Fibroblast of lung (primary cell): Measurements from ENCODE around the gene COG2. TPM values are rescaled to one million over a fixed set of nuclear protein-coding genes. Genes with fewer than 3 reads are reported as not detected.

Source experiments
- DNase-seq, 2 donors: peaks; one replicate each; pipeline versions ENCODE4 v3.0.0 to v3.0.0-alpha.2; 2010; ENCODE audit warnings: low read depth in 2 of 2
- H2AFZ ChIP-seq: 2 replicates; pipeline ENCODE4 v1.5.1; 2012; ENCODE audit warnings: low read length, control low read depth, inconsistent platforms
- H3K27ac ChIP-seq: 2 replicates; pipeline ENCODE4 v1.5.1; 2011; ENCODE audit warnings: low read length, control low read depth; ENCODE audit not compliant: insufficient read depth
- H3K27me3 ChIP-seq: 2 replicates; pipeline ENCODE4 v1.5.1; 2011; ENCODE audit warnings: mild to moderate bottlenecking, low read length; ENCODE audit not compliant: control insufficient read depth, insufficient read depth
- H3K36me3 ChIP-seq: 2 replicates; pipeline ENCODE4 v1.5.1; 2011; ENCODE audit warnings: low read length; ENCODE audit not compliant: control insufficient read depth, insufficient read depth
- H3K4me1 ChIP-seq: 2 replicates; pipeline ENCODE4 v1.5.1; 2011; ENCODE audit warnings: low read length; ENCODE audit not compliant: control insufficient read depth, insufficient read depth; ENCODE audit errors: extremely low read depth
- H3K4me2 ChIP-seq: 2 replicates; pipeline ENCODE4 v1.5.1; 2011; ENCODE audit warnings: low read length, control low read depth; ENCODE audit not compliant: insufficient read depth; ENCODE audit errors: extremely low read depth
- H3K4me3 ChIP-seq, 4 experiments: fragments of 200-600 bp in 1 of 4; sonication (generic) in 1 of 4; replicated peaks in 1 of 4; 2 replicates each; pipeline ENCODE4 v1.5.1; 2011 to 2016; ENCODE audit warnings: low read length in 4 of 4, low read depth in 3 of 4, mild to moderate bottlenecking in 3 of 4, control low read depth in 2 of 4, inconsistent platforms in 1 of 4, mixed read lengths in 1 of 4; ENCODE audit not compliant: insufficient read depth in 1 of 4; ENCODE audit errors: control extremely low read depth in 1 of 4
- H3K79me2 ChIP-seq: 2 replicates; pipeline ENCODE4 v1.5.1; 2012; ENCODE audit warnings: mild to moderate bottlenecking, low read length, inconsistent platforms; ENCODE audit not compliant: control insufficient read depth, insufficient read depth
- H3K9ac ChIP-seq: 2 replicates; pipeline ENCODE4 v1.5.1; 2011; ENCODE audit warnings: mild to moderate bottlenecking, low read length, control low read depth; ENCODE audit not compliant: insufficient read depth
- H3K9me3 ChIP-seq: 2 replicates; pipeline ENCODE4 v1.5.1; 2012; ENCODE audit warnings: low read depth, low read length; ENCODE audit not compliant: control insufficient read depth, insufficient read depth
- H4K20me1 ChIP-seq: 2 replicates; pipeline ENCODE4 v1.5.1; 2011; ENCODE audit warnings: low read length; ENCODE audit not compliant: control insufficient read depth, insufficient read depth; ENCODE audit errors: extremely low read depth
- EZH2 ChIP-seq: IDR thresholded peaks from 2 replicates; pipeline ENCODE4 v1.5.1; 2012; ENCODE audit warnings: low read length, control low read depth, mild to moderate bottlenecking; ENCODE audit errors: missing control alignments
- polyA plus RNA-seq, 2 donors: library from polyadenylated mRNA; depleted of rRNA in 1 of 2; stranded (reverse) in 1 of 2; unstranded in 1 of 2; fragments of >200 nt; gene quantifications; 2 replicates each; pipeline ENCODE4 v1.2.1, GENCODE V29; 2011 to 2012; ENCODE audit warnings: missing spikeins in 1 of 2
- total RNA-seq: library from RNA; depleted of rRNA; stranded (reverse); fragments of >200 nt; gene quantifications from 2 replicates; pipeline ENCODE4 v1.2.1, GENCODE V29; 2014
- TF ChIP-seq, protein P1 (sequence below), 2 donors: IDR thresholded peaks in 1 of 2; conservative IDR thresholded peaks in 1 of 2; 1 replicate in 1 of 2; 2 replicates in 1 of 2; pipeline ENCODE4 v1.5.1; 2011 to 2012; ENCODE audit warnings: low read length in 2 of 2, control low read depth in 1 of 2, inconsistent platforms in 1 of 2, low read depth in 1 of 2, mild to moderate bottlenecking in 1 of 2

Gene COG2
- total and polyA plus RNA-seq, 2 donors (not counting 1 experiment from before 2014, with no cell fraction given) = 15.4 to 21.5 TPM

DNA sequence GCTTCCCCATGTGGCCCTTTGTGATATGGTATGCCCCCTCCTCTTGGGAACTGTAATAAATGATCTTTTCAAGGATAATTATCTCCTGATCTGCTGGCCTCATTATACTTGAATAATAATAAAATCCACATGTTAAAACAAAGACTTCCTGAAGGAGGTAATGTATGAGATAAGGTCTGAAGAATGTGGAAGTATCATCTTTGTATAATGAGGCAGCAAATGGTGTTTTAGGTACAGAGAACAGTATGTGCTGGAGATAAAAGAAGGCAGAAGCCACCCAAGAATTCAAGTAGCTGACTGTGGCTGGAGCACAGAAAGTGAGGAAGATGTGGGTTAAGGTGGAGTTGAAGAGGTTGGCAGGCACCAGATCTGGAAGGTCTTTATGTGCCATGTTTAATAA lies 12.8 kb upstream of the COG2 start:
- Histone ChIP-seq H3K4me1 (no peaks in the 10 kb centered on the region), H4K20me1 (no peaks in the 10 kb centered on the region), H2AFZ (no peak overlapping the region), H3K27me3 (no peaks in the 10 kb centered on the region), H3K27ac (no peak overlapping the region), H3K4me3 (no peak overlapping the region), H3K9ac (no peak overlapping the region), H3K4me2 (no peak overlapping the region), H3K9me3 (no peaks in the 10 kb centered on the region), H3K36me3 (no peaks in the 10 kb centered on the region), H3K79me2 (no peaks in the 10 kb centered on the region)
- TF ChIP-seq EZH2 = no peak
- TF ChIP-seq, protein P1, sequence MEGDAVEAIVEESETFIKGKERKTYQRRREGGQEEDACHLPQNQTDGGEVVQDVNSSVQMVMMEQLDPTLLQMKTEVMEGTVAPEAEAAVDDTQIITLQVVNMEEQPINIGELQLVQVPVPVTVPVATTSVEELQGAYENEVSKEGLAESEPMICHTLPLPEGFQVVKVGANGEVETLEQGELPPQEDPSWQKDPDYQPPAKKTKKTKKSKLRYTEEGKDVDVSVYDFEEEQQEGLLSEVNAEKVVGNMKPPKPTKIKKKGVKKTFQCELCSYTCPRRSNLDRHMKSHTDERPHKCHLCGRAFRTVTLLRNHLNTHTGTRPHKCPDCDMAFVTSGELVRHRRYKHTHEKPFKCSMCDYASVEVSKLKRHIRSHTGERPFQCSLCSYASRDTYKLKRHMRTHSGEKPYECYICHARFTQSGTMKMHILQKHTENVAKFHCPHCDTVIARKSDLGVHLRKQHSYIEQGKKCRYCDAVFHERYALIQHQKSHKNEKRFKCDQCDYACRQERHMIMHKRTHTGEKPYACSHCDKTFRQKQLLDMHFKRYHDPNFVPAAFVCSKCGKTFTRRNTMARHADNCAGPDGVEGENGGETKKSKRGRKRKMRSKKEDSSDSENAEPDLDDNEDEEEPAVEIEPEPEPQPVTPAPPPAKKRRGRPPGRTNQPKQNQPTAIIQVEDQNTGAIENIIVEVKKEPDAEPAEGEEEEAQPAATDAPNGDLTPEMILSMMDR (conservative IDR thresholded peaks at IDR 0.05 in 1 of 2, IDR thresholded peaks at IDR 0.05 in 1 of 2; ENCODE audit: low read depth in 1 of 2, low read length in 2 of 2) = no peak
- peak in 1 of 2 donors; percentile 8 for DNase-seq

DNA sequence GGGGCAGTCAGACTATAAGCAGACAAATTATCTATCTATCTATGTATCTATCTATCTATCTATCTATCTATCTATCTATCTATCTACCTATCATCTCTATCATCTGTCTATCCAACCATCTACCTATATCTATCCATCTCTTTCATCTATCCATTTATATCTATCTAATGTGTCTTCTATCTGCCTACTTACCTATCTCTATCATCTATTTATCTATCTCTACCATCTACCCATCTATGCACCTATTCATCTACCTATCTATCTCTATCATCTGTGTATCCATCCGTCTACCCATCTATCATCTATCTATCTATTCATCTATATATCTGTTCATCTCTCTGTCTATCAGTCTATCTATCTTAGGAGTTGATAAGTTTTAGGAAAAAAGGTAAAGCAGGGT lies 10.8 kb upstream of the COG2 start:
- H3K4me1 ChIP-seq = no peaks in the 10 kb centered on the region
- H3K4me3 ChIP-seq = no peak overlapping the region
- no peak for DNase-seq
- no peak for TF ChIP-seq EZH2
- TF ChIP-seq, protein P1 (conservative IDR thresholded peaks at IDR 0.05 in 1 of 2, IDR thresholded peaks at IDR 0.05 in 1 of 2; ENCODE audit: low read depth in 1 of 2, low read length in 2 of 2) = no peak
- H3K9ac ChIP-seq = no peak overlapping the region
- H3K27me3 ChIP-seq = no peaks in the 10 kb centered on the region
- no peaks in the 10 kb centered on the region for H4K20me1 ChIP-seq
- no peak overlapping the region for H3K4me2 ChIP-seq
- H3K27ac ChIP-seq = no peak overlapping the region
- H3K36me3 ChIP-seq = no peaks in the 10 kb centered on the region
- no peak overlapping the region for H2AFZ ChIP-seq
- H3K79me2 ChIP-seq = no peaks in the 10 kb centered on the region
- no peaks in the 10 kb centered on the region for H3K9me3 ChIP-seq

DNA sequence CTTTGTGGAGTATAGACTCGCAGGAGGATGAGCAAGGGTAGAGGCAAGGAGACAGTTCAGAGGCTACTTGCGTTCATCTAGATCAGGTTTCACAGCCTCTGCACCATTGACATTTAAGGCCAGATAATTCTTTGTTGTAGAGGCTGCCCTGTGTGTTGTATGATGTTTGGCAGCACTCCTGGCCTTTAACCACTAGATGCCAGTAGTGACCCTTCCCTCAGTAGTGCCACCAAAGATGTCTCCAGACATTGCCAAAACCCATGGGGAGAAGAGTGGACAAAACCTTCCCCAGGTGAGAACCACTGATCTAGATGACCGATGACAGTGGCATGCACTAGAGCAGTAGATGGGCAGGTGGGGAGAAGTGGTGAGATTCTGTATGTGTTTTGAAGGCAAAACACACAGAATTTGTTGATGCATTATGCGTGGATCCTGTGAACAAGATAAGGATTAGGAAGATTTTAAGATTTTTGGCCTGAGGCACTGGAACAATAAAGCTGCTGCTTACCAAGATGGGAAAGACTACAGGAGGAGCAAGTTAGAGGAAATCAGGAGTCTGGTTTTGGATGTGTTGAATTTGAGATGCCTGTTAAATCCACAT lies 9.9 kb upstream of the COG2 start:
- peak; percentile 11 to 42 for DNase-seq
- no peaks in the 10 kb centered on the region for H3K79me2 ChIP-seq
- no peak overlapping the region for H3K4me2 ChIP-seq
- no peak overlapping the region for H3K27ac ChIP-seq
- TF ChIP-seq EZH2 = no peak
- TF ChIP-seq, protein P1 (conservative IDR thresholded peaks at IDR 0.05 in 1 of 2, IDR thresholded peaks at IDR 0.05 in 1 of 2; ENCODE audit: low read depth in 1 of 2, low read length in 2 of 2) = peak; percentile 35 to 55
- no peak overlapping the region for H3K4me3 ChIP-seq
- no peak overlapping the region for H3K9ac ChIP-seq
- H3K36me3 ChIP-seq = no peaks in the 10 kb centered on the region
- H2AFZ ChIP-seq = no peak overlapping the region
- no peaks in the 10 kb centered on the region for H3K27me3 ChIP-seq
- H3K4me1 ChIP-seq = no peaks in the 10 kb centered on the region
- no peaks in the 10 kb centered on the region for H3K9me3 ChIP-seq
- no peaks in the 10 kb centered on the region for H4K20me1 ChIP-seq
